Breast epithelium (tissue), 3 donors: ENCODE results near the gene DCTN5.

Experiments
- POLR2A ChIP-seq: fragments of 450-650 bp; IDR thresholded peaks from one replicate; pipeline ENCODE4 v1.6.1; 2016; ENCODE audit warnings: antibody characterized with exemption, mild to moderate bottlenecking, moderate library complexity
- TF ChIP-seq, protein P1 (sequence below), 3 donors: fragments of 450-650 bp; IDR thresholded peaks; one replicate each; pipeline ENCODE4 v1.5.1; 2016 to 2017; ENCODE audit warnings: antibody characterized with exemption in 3 of 3, mild to moderate bottlenecking in 3 of 3, moderate library complexity in 3 of 3

DNA sequence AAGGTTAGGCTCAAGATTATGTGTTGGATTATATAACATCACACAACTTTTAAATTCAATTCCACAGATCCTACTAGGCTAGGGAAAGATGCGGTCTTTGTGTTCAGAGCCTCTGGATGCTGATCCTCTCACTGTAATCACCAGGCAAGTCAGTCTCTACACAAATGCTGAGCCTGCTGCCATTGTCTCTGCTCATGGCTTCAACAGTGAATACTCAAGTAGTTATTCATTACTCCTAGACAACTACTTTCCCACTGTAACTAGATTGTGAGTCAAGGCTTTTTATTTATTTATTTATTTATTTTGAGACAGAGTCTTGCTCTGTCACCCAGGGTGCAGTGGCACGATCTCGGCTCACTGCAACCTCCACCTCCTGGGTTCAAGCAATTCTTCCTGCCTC lies 29.3 kb upstream of the DCTN5 start:
- TF ChIP-seq, protein P1, sequence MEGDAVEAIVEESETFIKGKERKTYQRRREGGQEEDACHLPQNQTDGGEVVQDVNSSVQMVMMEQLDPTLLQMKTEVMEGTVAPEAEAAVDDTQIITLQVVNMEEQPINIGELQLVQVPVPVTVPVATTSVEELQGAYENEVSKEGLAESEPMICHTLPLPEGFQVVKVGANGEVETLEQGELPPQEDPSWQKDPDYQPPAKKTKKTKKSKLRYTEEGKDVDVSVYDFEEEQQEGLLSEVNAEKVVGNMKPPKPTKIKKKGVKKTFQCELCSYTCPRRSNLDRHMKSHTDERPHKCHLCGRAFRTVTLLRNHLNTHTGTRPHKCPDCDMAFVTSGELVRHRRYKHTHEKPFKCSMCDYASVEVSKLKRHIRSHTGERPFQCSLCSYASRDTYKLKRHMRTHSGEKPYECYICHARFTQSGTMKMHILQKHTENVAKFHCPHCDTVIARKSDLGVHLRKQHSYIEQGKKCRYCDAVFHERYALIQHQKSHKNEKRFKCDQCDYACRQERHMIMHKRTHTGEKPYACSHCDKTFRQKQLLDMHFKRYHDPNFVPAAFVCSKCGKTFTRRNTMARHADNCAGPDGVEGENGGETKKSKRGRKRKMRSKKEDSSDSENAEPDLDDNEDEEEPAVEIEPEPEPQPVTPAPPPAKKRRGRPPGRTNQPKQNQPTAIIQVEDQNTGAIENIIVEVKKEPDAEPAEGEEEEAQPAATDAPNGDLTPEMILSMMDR (IDR thresholded peaks at IDR 0.05) = no peak
- TF ChIP-seq POLR2A = no peak
